Activated CD4-positive, alpha-beta memory T cell treated with anti-CD3 and anti-CD28 coated beads for 36 hours (primary cell): ENCODE data around the gene SPTB. TPM values are rescaled to one million over a fixed set of nuclear protein-coding genes. Genes with fewer than 3 reads are reported as not detected.
"Not testable (repeated sequence)": the region's sequence is repeated elsewhere in the genome, so short reads cannot be mapped to it uniquely, and the experiment has no call there.

ENCODE experiments used
- CTCF ChIA-PET: fragments of 350-600 bp; sonication (Branson Sonifier 250); formaldehyde crosslinking; loops from one replicate; lab custom pipeline; 2021; ENCODE audit warnings: antibody characterized with exemption, inconsistent platforms; lab: Charles Lee
- POLR2A ChIA-PET: fragments of 350-600 bp; sonication (Branson Sonifier 250); formaldehyde crosslinking; loops from one replicate; lab custom pipeline; 2021; ENCODE audit warnings: antibody characterized with exemption; lab: Charles Lee
- DNase-seq: peaks from one replicate; pipeline ENCODE4 v3.0.0-alpha.2; 2020
- H3K27ac Mint-ChIP-seq: one replicate; pipeline ENCODE4 v1.8.0; 2021; ENCODE audit warnings: mixed read lengths
- H3K27me3 Mint-ChIP-seq: one replicate; pipeline ENCODE4 v1.8.0; 2021; ENCODE audit warnings: mixed read lengths
- H3K36me3 Mint-ChIP-seq: one replicate; pipeline ENCODE4 v1.8.0; 2021; ENCODE audit warnings: mixed read lengths
- H3K4me1 Mint-ChIP-seq: one replicate; pipeline ENCODE4 v1.8.0; 2021; ENCODE audit warnings: low read depth, mixed read lengths
- H3K4me3 Mint-ChIP-seq: one replicate; pipeline ENCODE4 v1.8.0; 2021; ENCODE audit warnings: mild to moderate bottlenecking, mixed read lengths
- H3K9me3 Mint-ChIP-seq: one replicate; pipeline ENCODE4 v1.8.0; 2021; ENCODE audit warnings: mixed read lengths
- intact Hi-C: fragments of 100-400 bp; cut with micrococcal nuclease; formaldehyde crosslinking; loops from one replicate; pipeline ENCODE4 v1.15.1; 2023
- total RNA-seq, 2 experiments: library from RNA; stranded (reverse); gene quantifications; one replicate each; pipeline ENCODE4 v1.2.3, GENCODE V29; 2021

SPTB gene
- total RNA-seq, 2 experiments from 2014 or later = 0.57 to 0.70 TPM

DNA sequence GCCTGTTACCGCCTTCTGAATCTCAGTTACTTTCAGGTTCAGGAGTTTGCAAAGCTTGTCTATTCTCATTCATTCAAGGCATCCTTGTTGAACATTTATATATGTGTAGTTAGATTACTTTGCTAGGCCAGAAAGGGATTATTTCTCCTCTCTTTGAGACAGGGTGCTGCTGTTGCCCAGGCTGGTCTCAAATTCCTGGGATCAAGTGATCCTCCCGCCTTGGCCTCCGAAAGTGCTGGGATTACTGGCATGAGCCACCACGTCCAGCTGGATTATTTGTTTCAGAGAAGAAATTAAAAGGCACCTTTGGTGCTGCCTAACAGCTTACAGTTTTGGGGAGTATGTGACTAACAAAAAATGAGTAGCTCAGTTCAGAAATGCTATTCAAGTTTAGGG is 35.3 kb upstream of the SPTB start:
- Mint-ChIP-seq H3K4me3 (peak overlapping the region; percentile 78), H3K4me1 (peaks cover 50% of the 10 kb centered on the region), H3K36me3 (peaks cover 12% of the 10 kb centered on the region), H3K9me3 (no peaks in the 10 kb centered on the region), H3K27ac (peak overlapping the region; percentile 90), H3K27me3 (no peaks in the 10 kb centered on the region)
- no peak for DNase-seq
- intact Hi-C loops = loop anchor here (1.0 to 10.0 kb wide), 5 partner anchors 13 to 410 kb away; partner anchors contain the start of genes FNTB, MAX, ZBTB1 and ZBTB25
- CTCF ChIA-PET = interaction anchor here (0.7 to 1.6 kb wide), 10 partner anchors 9 to 910 kb away, joined by 3 to 6 read pairs (median 3); partner anchors contain the start of genes FNTB and HSPA2
- POLR2A ChIA-PET = interaction anchor here (0.6 to 1.8 kb wide), 6 partner anchors 9 to 1045 kb away, joined by 3 to 12 read pairs (median 4); no protein-coding TSS in a partner anchor

- Mint-ChIP-seq H3K27me3 (peaks cover 3% of the 10 kb centered on the region), H3K4me1 (peaks cover 44% of the 10 kb centered on the region), H3K9me3 (no peaks in the 10 kb centered on the region), H3K27ac (peak within 1 kb of the TSS; percentile 90), H3K4me3 (peak within 1 kb of the TSS; percentile 78), H3K36me3 (peaks cover 12% of the 10 kb centered on the region)
- ChIA-PET CTCF (interaction anchor here (0.7 to 1.6 kb wide), 10 partner anchors 10 to 910 kb away, joined by 3 to 6 read pairs (median 3); partner anchors contain the start of genes FNTB and HSPA2), POLR2A (interaction anchor here (0.6 to 1.8 kb wide), 7 partner anchors 9 to 1045 kb away, joined by 3 to 12 read pairs (median 3); no protein-coding TSS in a partner anchor)
- DNase-seq = peak; percentile 98
- intact Hi-C loops = loop anchor here (1.0 to 10.0 kb wide), 6 partner anchors 14 to 526 kb away; partner anchors contain the start of genes FNTB, MAX, MTHFD1 and ZBTB1
Measured at GRCh38 chr14:64914237-64915028, 34.7 kb upstream of the SPTB start, which contains the start of gene CHURC1. Gene CHURC1 (plus strand): TSS chr14:64914455. CDS start chr14:64914496, 41 bp downstream.

DNA sequence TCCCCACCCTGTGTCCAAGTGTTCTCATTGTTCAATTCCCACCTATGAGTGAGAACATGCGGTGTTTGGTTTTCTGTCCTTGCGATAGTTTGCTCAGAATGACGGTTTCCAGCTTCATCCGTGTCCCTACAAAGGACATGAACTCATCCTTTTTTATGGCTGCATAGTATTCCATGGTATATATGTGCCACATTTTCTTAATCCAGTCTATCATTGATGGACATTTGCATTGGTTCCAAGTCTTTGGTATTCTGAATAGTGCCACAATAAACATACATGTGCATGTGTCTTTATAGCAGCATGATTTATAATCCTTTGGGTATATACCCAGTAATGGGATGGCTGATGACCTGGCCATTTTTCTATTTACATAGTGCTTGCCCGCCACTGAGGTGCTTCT is 33.8 kb upstream of the SPTB start:
- H3K4me1 Mint-ChIP-seq = peaks cover 37% of the 10 kb centered on the region
- intact Hi-C loops = loop anchor here (10.0 kb wide), 1 partner anchor 409 kb away; the partner anchor contains the start of genes ZBTB1 and ZBTB25
- CTCF ChIA-PET, DNase-seq, H3K27me3 Mint-ChIP-seq, H3K9me3 Mint-ChIP-seq, H3K27ac Mint-ChIP-seq: not testable (repeated sequence)
- POLR2A ChIA-PET = interaction anchor here (1.2 kb wide), 1 partner anchor 57 kb away, joined by 3 read pairs; no protein-coding TSS in a partner anchor
- H3K36me3 Mint-ChIP-seq = peaks cover 12% of the 10 kb centered on the region
- peak overlapping the region; percentile 78 for H3K4me3 Mint-ChIP-seq

GRCh38 chr14:64912261-64912660 is 32.6 kb upstream of the SPTB start:
- intact Hi-C loops = loop anchor here (10.0 kb wide), 1 partner anchor 407 kb away; the partner anchor contains the start of genes ZBTB1 and ZBTB25
- Mint-ChIP-seq H3K27me3 (peaks cover 3% of the 10 kb centered on the region), H3K27ac (no peak overlapping the region), H3K4me3 (no peak overlapping the region), H3K4me1 (peaks cover 26% of the 10 kb centered on the region), H3K9me3 (no peaks in the 10 kb centered on the region), H3K36me3 (peaks cover 8% of the 10 kb centered on the region)
- POLR2A ChIA-PET = no interaction called here
- DNase-seq = no peak
- CTCF ChIA-PET = no interaction called here

GRCh38 chr14:64910847-64911495 is 31.3 kb upstream of the SPTB start:
- no peak overlapping the region for H3K27ac Mint-ChIP-seq
- no peaks in the 10 kb centered on the region for H3K9me3 Mint-ChIP-seq
- peaks cover 17% of the 10 kb centered on the region for H3K4me1 Mint-ChIP-seq
- H3K36me3 Mint-ChIP-seq = peaks cover 5% of the 10 kb centered on the region
- H3K27me3 Mint-ChIP-seq = peaks cover 3% of the 10 kb centered on the region
- ChIA-PET POLR2A (interaction anchor here (0.6 kb wide), 1 partner anchor 193 kb away, joined by 3 read pairs; no protein-coding TSS in a partner anchor), CTCF (interaction anchor here (0.6 to 2.6 kb wide), 6 partner anchors 18 to 279 kb away, joined by 3 to 14 read pairs (median 8); no protein-coding TSS in a partner anchor)
- intact Hi-C loops = loop anchor here (10.0 kb wide), 1 partner anchor 406 kb away; the partner anchor contains the start of genes ZBTB1 and ZBTB25
- no peak overlapping the region for H3K4me3 Mint-ChIP-seq
- no peak for DNase-seq

GRCh38 chr14:64906022-64906421 is 26.3 kb upstream of the SPTB start:
- no peak overlapping the region for H3K4me3 Mint-ChIP-seq
- DNase-seq = no peak
- H3K36me3 Mint-ChIP-seq = no peaks in the 10 kb centered on the region
- H3K9me3 Mint-ChIP-seq = no peaks in the 10 kb centered on the region
- H3K27ac Mint-ChIP-seq = no peak overlapping the region
- intact Hi-C loops = no loop called here
- H3K4me1 Mint-ChIP-seq = no peaks in the 10 kb centered on the region
- ChIA-PET POLR2A (no interaction called here), CTCF (interaction anchor here (0.6 to 1.5 kb wide), 2 partner anchors 15 to 20 kb away, joined by 3 to 8 read pairs; no protein-coding TSS in a partner anchor)
- peaks cover 6% of the 10 kb centered on the region for H3K27me3 Mint-ChIP-seq

DNA sequence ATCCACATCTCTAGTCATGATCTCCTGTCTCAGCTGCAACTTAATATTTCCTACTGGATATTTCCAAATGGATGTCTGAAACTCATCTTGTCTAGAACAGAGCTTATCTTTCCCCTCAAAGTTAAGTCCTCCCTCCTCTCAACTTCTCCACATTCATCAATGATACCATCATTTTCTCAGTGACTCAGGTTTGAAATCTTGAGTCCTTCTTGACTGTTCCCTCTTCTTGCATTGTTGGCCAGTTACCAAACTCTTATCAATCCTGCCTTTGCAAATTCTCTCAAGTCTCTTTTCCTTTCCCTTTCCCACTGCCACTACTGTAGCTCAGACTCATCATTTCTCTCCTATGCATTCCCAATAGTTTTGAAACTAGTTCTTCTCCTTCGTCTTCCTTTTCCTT is 20.3 kb upstream of the SPTB start:
- Mint-ChIP-seq H3K9me3 (no peaks in the 10 kb centered on the region), H3K4me1 (no peaks in the 10 kb centered on the region), H3K27me3 (peaks cover 3% of the 10 kb centered on the region), H3K36me3 (no peaks in the 10 kb centered on the region), H3K27ac (no peak overlapping the region), H3K4me3 (no peak overlapping the region)
- ChIA-PET CTCF (interaction anchor here (1.1 to 2.9 kb wide), 3 partner anchors 9 to 77 kb away, joined by 3 to 22 read pairs (median 15); no protein-coding TSS in a partner anchor), POLR2A (no interaction called here)
- DNase-seq = no peak
- intact Hi-C loops = no loop called here

GRCh38 chr14:64891839-64892375 is 12.2 kb upstream of the SPTB start:
- POLR2A ChIA-PET = interaction anchor here (0.8 to 2.1 kb wide), 2 partner anchors 56 to 69 kb away, joined by 3 to 7 read pairs; no protein-coding TSS in a partner anchor
- H3K4me1 Mint-ChIP-seq = no peaks in the 10 kb centered on the region
- no peaks in the 10 kb centered on the region for H3K36me3 Mint-ChIP-seq
- CTCF ChIA-PET = interaction anchor here (0.6 to 8.2 kb wide), 69 partner anchors 9 to 427 kb away, joined by 3 to 288 read pairs (median 4); partner anchors contain the start of genes FNTB and SPTB
- H3K9me3 Mint-ChIP-seq = no peaks in the 10 kb centered on the region
- intact Hi-C loops = loop anchor here (5.0 kb wide), 3 partner anchors 70 to 220 kb away; no protein-coding TSS in a partner anchor
- H3K27me3 Mint-ChIP-seq = no peaks in the 10 kb centered on the region
- H3K4me3 Mint-ChIP-seq = no peak overlapping the region
- no peak for DNase-seq
- H3K27ac Mint-ChIP-seq = no peak overlapping the region

DNA sequence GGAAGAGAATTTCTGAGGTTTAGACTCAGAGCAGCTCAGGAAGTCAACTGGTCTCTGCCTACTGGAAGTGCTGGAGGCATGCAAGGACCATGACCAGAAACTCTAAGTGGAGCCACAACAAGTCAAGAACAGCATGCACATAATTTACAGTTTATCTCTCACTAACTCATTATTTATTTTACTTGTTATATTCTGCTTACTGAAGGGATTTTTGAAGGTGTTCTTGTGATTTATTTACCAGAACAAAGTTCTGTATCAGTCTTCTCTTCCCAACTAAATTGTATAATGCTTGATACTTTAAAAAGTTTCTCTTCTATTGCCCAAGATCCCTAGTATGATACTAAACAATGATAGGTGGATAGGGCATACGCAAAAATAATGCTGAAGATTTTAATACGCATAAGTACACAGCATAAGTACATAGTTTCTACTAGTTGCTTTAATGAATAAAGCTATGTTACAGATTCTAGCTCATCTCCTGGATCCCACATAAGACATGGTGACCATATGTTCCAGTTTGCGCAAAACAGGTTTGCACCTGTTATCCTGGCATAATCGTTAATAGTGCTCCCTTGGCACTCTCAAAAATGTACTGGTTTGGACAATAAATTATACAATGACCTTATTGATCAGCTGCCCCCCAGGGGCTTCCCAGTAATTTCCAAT is 11.6 kb upstream of the SPTB start:
- ChIA-PET POLR2A (interaction anchor here (0.7 to 2.1 kb wide), 3 partner anchors 57 to 105 kb away, joined by 3 to 7 read pairs (median 4); no protein-coding TSS in a partner anchor), CTCF (interaction anchor here (0.6 to 8.2 kb wide), 62 partner anchors 9 to 1570 kb away, joined by 3 to 288 read pairs (median 4); partner anchors contain the start of genes FNTB and SPTB)
- H3K27me3 Mint-ChIP-seq = no peaks in the 10 kb centered on the region
- no peak overlapping the region for H3K27ac Mint-ChIP-seq
- no peak for DNase-seq
- H3K36me3 Mint-ChIP-seq = no peaks in the 10 kb centered on the region
- H3K4me3 Mint-ChIP-seq = no peak overlapping the region
- no peaks in the 10 kb centered on the region for H3K9me3 Mint-ChIP-seq
- no peaks in the 10 kb centered on the region for H3K4me1 Mint-ChIP-seq
- intact Hi-C loops = loop anchor here (5.0 kb wide), 3 partner anchors 69 to 219 kb away; no protein-coding TSS in a partner anchor

DNA sequence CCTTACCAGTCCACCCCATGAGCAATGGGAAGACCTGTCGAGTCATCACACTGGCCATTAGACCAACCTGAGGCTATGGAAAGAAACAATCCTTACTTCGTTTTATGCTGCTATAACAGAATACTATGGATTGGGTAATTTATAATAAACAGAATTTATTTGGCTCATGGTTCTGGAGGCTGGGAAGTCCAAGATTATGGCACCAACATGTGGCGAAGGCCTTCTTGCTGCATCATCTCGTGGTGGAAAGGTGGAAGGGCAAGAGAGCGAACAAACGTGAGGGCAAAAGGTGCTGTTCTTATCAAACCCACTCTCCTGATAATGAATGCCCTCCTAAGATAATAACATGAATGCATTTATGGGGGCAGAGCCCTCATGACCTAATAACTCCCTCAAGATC is 9.6 kb upstream of the SPTB start:
- no peak overlapping the region for H3K4me3 Mint-ChIP-seq
- POLR2A ChIA-PET = no interaction called here

More for the DNA sequence above, 9.6 kb upstream of the SPTB start:
- Mint-ChIP-seq H3K9me3 (no peaks in the 10 kb centered on the region), H3K36me3 (no peaks in the 10 kb centered on the region), H3K27me3 (no peaks in the 10 kb centered on the region), H3K27ac (no peak overlapping the region), H3K4me1 (no peaks in the 10 kb centered on the region)
- CTCF ChIA-PET = interaction anchor here (0.7 to 8.2 kb wide), 4 partner anchors 9 to 218 kb away, joined by 3 to 288 read pairs (median 66); partner anchors contain the start of gene SPTB
- no peak for DNase-seq
- intact Hi-C loops = no loop called here
